OCI-LY7 (cell line): Measurements from ENCODE around the gene TBC1D23.

Source experiments
- EZH2phosphoT487 ChIP-seq: fragments of 200-600 bp; sonication (generic); IDR thresholded peaks from 2 replicates; pipeline ENCODE4 v1.6.1; 2018; ENCODE audit warnings: low read depth, borderline replicate concordance, mild to moderate bottlenecking, mixed run types, antibody characterized with exemption, low read length, moderate library complexity, mixed read lengths
- TF ChIP-seq, protein P1 (sequence below): fragments of 200-600 bp; sonication (generic); conservative IDR thresholded peaks from 2 replicates; pipeline ENCODE4 v1.5.1; 2014; ENCODE audit warnings: mild to moderate bottlenecking, antibody characterized with exemption, low read length, moderate library complexity, mixed read lengths

DNA sequence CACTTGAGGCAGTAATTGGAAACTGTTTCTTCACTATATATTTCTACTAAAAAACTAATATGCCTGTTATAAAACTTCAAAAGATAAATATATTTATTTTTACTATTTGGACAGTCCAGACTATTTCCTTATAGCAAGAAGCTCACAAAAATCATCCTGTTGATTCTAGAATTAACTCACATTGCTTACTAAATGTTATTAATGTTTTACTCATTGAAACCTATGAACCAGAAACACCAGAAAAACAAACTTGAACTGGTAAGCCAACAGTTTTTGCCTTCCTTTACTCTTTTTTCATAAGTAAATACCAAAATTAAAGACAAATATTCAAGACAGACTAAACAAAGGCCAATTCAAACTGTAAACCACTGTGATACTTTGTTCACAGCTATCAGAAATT, 113.7 kb downstream of the TBC1D23 start:
- TF ChIP-seq, protein P1, sequence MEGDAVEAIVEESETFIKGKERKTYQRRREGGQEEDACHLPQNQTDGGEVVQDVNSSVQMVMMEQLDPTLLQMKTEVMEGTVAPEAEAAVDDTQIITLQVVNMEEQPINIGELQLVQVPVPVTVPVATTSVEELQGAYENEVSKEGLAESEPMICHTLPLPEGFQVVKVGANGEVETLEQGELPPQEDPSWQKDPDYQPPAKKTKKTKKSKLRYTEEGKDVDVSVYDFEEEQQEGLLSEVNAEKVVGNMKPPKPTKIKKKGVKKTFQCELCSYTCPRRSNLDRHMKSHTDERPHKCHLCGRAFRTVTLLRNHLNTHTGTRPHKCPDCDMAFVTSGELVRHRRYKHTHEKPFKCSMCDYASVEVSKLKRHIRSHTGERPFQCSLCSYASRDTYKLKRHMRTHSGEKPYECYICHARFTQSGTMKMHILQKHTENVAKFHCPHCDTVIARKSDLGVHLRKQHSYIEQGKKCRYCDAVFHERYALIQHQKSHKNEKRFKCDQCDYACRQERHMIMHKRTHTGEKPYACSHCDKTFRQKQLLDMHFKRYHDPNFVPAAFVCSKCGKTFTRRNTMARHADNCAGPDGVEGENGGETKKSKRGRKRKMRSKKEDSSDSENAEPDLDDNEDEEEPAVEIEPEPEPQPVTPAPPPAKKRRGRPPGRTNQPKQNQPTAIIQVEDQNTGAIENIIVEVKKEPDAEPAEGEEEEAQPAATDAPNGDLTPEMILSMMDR = no peak
- TF ChIP-seq EZH2phosphoT487 = no peak
